HG02610 (cell line): Measurements from ENCODE around the gene GLB1L3.
"Not testable (repeated sequence)": the region's sequence is repeated elsewhere in the genome, so short reads cannot be mapped to it uniquely, and the experiment has no call there.

Experiments
- ATAC-seq: cut with Tn5 transposase; IDR thresholded peaks from one replicate; pipeline ENCODE4 v1.9.1; 2021; ENCODE audit warnings: mild to moderate bottlenecking, moderate library complexity; ENCODE audit not compliant: unreplicated experiment

Gene GLB1L3

DNA sequence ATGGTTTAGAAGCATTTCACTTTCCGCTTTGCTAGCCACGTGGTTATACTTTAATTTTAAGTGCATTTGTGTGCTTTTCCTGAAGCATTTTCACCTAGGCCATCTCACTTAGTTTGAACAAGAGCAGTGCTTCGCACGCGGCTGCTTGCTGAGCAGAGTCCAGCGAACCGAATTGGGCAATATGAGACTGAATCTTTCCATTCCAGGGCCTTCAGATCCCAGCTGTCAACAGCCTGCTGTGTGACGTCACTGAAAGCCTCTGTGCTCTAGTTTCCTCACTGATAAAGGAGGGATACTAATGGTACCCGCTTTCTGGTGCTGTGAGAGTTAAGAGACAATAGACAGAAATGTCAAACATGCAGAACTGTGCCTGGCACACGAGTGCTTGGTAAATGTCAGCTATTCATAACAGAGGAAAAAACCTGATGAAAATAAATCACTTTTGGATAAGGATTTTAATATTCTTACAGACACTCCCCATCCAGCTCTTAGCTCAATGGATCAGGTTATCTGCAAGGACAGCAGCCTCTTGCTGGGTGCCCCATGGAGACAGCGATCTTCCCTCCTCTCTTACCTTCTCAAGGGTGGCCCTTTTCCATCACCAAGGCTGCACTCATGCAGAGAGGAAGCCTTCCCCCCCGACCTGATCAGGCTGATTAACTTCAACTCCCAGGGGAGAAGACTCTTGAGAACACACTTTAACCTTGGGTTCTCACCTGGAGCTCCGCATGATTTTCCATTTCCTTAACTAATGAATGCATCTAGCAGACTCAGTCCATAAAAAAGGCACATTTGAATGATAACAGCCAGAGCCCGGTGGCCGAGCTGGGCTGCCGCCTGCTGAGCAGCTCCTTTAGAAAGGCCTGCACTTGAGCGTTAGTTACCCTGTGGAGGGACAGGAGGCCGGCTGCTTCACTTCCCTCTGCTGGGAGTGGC, 3.5 kb upstream of the GLB1L3 start:
- no peak for ATAC-seq

DNA sequence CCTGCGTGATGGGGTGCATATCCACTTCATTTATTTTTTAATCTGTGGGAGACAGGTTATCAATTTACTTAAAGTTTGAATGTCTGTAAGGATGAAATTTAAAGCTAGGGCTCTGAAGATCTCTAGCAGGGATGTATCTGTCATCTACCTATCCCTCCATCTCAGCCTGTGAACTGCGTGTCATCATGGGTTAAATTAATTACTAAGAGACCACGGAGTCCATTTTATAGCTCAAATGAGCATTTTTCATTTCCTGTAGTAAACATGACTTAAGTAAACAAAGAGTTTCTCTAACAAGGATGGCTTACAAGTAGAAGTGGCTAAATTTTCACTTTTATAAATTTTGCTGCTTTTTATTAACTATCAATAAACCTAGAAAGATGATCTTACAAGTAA, 2.9 kb upstream of the GLB1L3 start:
- ATAC-seq, result no peak

DNA sequence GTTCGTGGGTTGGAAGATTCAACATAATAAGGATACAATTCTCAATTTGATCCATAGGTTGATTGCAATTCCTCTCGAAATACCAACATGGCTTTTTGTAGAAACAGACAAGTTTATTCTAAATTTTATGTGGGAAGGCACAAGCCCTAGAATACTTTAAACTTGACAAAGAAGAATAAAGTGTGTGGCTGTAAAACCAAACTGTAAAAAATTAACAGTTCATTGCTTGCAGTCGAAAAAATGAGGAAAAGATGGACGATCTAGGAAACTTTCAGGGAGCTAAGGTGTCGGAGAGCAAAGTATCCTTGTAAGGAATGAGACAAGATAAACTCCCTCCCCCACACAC, 1.0 kb upstream of the GLB1L3 start:
- ATAC-seq, result no peak

DNA sequence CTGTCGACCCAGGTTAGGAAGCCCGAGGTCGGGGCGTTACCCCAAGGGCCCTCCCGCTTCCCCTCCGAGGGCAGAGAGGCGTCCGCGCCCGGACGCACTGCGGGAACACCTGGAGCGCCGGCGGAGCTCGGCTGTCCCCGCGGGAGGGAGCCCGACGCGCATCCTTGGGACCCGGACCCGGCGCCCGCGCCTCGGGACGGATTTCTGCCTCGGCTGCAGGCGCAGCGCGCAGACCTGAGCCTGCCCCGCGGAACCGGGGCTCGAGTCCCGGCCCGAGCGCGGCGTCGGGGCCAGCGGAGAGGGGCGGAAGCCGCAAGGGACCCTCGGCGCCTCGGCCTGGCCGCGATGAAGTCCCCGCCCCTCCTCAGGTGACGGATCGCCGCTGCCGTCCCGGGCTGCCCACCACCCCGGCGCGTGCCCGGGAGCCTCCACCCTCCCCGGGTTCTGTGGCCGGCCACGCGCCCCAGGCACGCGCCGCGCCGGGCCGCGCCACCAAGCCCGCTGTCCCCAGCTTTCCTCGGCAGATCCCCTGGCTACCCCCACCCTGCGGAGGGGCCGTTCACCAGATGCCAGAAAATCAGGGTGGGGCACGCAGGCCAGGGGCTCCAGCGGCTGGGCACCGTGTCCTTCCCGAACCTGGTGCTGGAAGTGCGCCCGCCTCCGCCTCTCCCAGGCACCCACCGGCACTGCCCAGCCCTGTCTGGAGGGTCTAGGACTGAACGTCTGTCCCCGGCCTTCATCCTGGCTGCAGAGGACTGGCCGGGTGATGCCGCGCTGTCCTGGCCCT, 410 bp downstream of the GLB1L3 start:
- no peak for ATAC-seq

DNA sequence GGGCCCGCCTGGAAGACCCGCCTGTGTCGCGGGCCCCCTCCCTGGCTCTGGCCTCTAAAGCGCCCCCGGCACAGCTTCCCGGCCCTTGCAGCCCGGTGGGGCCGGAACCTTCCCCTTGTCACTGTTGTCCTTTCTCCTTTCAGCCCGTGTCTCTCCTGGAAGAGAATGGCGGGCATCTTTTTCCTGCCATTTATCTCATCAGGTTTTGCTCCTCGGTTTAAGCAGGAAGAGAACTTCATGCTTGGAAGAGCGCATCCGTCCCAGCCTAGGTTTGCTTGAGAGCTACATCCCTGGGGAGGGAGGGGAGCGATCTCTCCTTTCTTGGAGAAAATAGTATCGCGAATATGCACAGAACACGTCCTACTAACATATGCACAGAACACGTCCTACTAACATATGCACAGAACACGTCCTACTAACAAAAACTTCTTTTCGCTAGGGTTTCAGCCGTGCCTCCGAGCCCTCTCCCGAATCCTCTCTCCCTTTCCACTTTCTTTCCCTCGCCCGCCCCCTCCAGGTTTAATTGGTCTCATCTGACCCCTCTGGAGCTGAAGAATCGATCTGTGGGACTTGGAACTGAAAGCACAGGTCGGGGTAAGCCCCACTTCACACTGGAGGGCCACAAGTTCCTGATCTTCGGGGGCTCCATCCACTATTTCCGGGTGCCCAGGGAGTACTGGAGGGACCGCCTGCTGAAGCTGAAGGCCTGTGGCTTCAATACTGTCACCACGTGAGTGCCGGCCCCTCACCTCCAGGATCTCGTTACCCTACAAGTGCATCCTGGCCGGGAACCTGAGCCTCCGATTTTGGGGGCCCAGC, 1.2 kb downstream of the GLB1L3 start:
- no peak for ATAC-seq

DNA sequence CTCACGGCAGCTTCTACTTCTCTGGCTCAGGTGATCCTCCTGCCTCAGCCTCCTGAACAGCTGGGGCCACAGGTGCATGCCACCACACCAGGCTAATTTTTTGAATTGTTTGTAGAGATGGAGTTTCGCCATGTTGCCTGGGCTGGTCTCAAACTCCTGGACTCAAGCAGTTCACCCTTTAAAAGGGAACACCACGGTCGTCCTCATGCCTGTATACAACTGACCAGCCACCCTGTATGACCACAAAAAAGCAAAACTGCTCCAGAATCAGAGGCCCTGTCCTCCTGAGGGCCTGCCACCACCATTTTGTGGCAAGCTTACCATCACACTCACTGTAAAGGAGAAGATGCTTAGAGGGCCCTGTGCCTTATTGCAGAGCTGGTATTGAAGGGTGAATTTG, 2.2 kb downstream of the GLB1L3 start:
- ATAC-seq, result no peak

DNA sequence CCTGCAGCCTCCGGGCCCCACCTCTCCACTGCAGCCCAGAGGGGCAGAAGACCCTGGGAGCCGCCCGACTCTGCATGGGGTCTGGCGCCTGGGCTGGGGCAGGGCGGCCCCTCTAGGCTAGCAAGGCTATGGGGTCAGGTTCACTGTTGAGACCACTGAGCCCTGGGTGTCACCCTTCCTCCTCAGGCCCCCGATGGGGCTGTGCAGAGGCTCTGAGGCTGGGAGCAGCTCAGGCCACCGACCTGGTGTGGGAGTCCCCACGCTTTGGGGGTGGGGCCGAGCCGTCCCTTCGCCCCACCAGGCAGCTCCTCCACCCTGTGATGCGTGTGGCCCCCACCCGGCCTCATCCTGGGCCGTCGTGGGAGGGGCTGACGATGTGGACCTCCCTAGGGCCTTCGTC, 5.5 kb downstream of the GLB1L3 start:
- ATAC-seq, result not testable (repeated sequence)

DNA sequence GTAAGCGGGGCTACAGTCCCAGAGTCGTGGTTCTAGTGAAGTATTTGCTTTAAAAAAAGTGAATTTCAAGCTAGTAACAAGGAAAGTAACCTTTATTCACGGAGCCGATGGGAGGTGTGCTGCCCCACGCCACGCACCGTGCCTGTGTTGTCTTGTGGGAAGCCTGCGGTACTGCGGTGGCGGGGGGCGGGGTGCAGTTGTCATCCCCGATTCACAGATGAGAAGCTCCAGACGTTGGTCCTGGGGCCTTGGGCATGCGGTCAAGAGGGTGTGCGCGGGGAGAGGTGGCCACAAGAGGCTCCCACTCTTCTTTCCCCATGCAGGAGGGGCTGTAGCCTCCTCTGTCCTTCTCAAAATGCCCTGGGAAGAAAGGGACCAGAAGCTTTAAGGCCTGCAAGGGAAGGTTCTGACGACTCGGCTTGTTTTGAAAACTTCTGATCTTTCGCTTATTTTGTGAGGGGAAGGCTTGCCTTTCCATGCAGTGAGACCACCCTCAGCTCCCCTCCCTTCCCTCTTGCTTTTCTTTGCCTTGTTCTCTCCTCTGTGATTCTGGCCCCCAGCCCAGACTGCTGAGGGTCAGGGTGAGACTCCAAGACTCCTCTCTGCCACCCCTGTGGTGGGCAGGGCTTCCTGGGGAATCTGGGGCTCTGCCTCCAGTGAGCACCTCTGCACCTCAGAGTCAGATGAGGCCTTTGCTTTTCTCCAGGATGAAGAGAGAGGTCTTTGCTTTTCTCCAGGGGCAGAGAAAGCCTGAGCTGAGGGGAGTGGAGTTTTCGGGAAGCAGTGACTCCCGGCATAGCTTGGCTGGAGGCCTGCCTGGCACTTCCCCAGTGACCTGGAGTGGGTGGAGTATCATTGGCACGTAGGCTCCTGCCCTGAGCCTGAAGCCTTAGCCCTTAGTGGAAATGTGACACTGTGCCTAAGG, 6.2 kb downstream of the GLB1L3 start:
- ATAC-seq, result no peak

DNA sequence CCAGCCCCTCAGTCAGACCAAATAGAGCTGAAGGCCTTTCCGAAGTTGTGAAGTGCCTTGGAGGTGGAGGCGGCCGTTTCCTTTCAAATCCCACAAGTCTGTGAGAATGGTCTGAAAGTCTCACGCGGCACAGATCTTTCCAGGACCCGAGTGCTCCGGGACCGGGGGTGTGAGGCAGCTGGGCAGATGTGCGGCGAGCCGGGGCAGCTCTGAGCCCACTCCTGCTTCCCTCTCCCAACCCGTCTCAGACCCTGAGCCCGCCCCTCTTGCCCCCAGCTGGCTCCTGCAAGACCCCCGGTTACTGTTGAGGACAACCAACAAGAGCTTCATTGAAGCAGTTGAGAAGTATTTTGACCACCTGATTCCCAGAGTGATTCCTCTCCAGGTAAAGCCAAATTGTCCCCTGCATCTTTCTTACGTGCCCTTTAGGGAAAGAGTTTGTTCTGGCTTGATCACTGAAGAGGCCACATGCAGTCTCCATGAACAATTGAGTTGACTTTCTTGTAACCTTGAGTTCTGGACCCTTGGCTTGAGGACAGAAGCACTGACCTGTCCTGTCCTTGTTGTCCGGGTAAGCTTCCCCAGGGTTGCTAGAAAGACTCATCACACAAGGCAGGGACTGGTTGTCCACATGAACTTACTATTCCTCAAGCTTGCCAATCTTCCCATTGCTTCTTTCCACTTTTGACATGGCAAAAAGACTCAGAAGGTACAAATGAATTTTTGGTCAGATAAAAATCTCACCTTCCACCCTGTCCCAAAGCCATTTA, 7.5 kb downstream of the GLB1L3 start:
- no peak for ATAC-seq

DNA sequence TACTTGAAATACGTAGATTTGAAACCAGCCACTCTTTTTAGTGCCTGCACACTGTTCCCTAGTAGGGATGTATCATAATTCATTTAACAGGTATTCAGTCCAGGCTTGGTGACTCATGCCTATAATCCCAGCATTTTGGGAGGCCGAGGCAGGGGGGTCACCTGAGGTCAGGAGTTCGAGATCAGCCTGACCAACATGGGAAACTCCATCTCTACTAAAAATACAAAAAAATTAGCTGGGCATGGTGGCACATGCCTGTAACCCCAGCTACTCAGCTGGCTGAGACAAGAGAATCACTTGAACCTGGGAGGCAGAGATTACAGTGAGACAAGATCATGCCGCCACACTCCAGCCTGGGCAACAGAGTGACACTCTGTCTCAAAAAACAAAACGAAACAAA, 8.2 kb downstream of the GLB1L3 start:
- ATAC-seq, result not testable (repeated sequence)

DNA sequence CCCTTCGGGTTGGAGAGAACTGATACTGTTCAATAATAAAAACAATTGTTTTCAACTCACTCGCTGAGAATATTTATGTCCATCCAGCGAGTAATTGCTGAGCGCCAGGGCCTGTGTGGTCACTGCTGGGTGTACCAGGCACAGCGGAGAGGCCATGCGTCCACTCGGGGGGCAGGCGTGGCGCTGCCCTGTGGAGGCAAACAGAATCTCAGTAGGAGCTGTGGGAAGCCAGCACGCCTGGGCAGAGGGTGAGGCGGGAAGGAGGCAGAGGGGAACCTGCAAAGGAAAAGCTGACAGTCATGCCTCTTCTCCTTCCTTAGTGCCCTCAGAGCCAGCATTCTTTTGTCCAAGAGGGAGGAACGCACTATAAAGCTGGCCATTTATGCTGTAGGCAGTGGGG, 11.4 kb downstream of the GLB1L3 start:
- ATAC-seq, result no peak

DNA sequence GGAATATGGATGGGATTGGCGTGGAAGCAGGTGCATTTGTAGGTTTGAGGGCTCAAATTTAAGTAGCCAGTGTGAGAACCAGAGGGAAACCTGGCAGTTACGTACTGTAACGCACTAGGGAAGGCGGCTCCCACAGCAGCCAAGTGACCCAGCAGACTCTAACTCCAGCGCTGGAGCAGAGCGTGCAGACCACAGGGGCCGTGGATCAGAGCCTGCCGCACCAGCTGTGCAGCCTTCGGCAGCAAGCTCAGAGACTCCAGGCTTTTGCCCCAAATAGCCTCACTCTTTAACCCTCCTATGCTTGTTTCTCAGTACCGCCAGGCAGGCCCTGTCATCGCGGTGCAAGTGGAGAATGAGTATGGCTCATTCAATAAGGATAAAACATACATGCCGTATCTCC, 12.3 kb downstream of the GLB1L3 start:
- ATAC-seq, result no peak

DNA sequence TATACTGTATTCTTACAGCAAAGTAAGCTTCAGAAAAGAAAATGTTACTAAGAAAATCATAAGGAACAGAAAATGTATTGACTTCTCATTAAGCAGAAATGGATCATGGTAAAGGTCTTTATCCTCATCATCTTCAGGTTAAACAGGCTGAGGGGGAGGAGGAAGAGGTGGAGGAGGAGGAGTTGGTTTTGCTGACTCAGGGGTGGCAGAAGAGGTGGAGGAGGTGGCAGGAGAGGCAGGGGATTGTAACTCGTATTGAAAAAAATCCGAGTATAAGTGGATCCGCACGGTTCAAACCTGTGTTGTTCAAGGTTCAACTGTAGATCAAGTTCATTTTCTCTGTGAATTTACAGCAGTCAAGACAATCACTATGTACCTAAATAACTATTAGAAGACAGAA, 13.0 kb downstream of the GLB1L3 start:
- no peak for ATAC-seq

DNA sequence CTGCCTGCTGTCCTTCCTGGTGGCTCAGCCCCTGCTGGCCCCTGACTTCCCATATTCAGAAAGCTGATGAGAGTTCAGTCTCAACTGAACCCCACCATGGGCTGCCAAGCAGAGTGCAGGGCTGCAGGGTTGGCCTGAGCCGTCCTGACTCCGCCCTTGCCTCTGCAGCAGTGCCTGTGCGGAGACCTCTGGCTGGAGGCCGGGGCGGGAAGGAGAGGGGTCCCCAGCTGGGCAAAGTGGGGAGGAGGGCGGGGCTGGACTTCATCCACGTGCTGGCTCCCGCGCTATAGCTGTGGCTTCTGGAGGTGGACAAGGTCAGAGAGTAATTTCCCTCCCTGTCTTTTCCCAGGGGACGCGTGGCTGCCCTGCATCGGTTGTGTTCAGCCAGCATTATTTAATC, 13.6 kb downstream of the GLB1L3 start:
- ATAC-seq, result no peak

DNA sequence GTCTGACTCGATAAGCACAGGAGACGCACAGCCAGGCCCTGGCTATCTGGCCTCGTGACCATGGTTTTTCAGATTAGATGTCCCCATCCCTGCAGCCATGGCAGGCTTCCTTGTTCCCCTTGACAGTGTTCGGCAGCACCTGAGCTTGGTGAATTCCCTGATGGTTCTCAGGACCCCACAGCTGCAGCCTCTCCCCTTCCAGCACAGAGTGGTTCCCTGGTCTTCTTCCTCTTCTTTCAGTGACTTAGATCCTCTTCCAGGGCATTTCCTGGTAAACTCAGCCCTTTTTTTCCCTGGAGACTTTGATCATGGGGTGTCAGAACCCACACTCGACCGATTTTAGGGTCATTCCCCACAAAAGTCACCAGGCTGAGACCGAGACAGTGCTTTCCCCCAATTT, 14.5 kb downstream of the GLB1L3 start:
- ATAC-seq, result no peak

DNA sequence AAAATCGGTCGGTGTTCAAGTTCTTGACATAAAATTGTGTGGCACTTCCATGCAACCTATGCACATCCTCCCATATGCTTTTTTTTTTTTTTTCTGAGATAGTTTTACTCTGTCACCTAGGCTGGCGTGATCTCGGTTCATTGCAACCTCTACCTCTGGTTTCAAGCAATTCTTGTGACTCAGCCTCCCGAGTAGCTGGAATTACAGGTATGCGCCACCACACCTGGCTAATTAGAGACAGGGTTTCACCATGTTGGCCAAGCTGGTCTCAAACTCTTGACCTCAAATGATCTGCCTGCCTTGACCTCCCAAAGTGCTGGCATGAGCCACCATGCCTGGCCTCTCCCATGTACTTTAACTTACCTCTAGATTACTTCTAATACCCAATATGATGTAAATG, 15.0 kb downstream of the GLB1L3 start:
- ATAC-seq, result no peak

DNA sequence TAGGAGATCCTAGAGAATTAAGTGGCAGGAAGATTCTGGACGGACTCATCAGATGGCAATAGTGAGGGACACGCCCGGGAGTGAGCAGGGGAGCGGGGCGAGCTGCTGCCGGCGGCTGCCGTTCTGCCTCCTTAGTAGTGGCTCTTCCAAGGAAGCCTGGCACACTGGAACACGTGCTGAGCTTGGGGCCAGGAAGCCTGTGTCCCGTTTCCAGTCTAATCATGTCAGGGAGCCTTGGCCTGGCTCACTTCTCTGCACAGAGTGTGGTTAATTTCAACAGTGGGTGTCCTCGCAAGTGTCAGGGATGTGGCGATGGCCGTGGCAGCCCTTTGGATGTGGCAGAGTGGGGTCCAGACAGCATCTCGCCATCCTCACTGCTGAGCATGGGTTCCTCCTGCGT, 16.5 kb downstream of the GLB1L3 start:
- ATAC-seq, result no peak

DNA sequence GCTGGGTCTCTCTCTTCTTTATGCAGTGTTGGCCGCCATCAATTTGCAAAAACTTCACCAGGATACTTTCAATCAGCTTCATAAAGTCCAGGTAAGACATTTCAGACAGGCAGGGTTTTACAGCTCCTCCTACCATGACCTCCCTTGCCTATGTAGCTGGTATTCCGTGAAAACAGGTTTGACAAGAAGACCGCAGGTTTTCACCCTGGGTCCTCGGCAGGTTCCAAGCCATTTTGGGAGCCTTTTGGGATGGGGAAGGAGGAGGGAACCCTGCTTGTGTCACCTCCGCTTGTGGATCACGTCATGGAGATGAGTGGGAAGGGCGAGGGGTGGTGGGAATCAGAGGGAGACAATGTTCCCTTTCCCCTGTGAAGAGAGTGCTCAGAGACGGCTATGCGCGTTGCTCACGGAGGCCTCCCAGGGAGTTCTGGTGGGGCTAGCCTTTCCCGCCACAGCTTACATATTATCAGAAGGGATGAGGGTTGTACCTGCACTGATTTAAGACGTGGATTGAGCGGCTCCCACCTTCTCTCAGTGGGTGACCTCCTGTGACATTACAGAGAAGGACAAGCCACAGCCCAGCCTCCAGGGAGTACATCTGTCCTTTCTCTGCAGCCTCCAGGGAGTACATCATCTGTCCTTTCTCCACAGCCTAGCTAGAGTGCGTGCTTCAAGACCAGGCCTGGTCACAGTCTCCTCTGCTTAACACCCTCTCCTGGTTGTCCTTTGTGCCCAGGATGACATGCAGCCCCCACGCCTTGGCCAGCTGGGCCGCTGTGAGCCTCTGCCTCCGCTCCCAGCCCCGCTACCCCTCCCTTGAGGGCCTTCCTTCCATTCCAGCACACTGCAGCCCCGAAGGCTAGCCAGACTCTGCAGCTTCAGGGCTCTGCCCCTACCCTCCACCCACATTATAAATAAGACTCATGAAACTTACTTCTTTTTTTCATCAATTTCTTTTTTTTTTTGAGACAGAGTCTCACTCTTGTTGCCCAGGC, 17.2 kb downstream of the GLB1L3 start:
- no peak for ATAC-seq
